Body of pancreas (tissue), 4 donors: ENCODE results near the gene ANKRD33B.

Experiments
- POLR2A ChIP-seq, 3 donors: fragments of 450-650 bp; IDR thresholded peaks; one replicate each; pipeline ENCODE4 v1.6.1; 2016; ENCODE audit warnings: antibody characterized with exemption in 3 of 3, mild to moderate bottlenecking in 2 of 3
- TF ChIP-seq, protein P1 (sequence below), 7 experiments: fragments of 450-650 bp in 4 of 7; fragments of 200-600 bp in 3 of 7; sonication (generic) in 3 of 7; IDR thresholded peaks; one replicate each; pipeline ENCODE4 v1.5.1; 2016 to 2019; ENCODE audit warnings: antibody characterized with exemption in 7 of 7

DNA sequence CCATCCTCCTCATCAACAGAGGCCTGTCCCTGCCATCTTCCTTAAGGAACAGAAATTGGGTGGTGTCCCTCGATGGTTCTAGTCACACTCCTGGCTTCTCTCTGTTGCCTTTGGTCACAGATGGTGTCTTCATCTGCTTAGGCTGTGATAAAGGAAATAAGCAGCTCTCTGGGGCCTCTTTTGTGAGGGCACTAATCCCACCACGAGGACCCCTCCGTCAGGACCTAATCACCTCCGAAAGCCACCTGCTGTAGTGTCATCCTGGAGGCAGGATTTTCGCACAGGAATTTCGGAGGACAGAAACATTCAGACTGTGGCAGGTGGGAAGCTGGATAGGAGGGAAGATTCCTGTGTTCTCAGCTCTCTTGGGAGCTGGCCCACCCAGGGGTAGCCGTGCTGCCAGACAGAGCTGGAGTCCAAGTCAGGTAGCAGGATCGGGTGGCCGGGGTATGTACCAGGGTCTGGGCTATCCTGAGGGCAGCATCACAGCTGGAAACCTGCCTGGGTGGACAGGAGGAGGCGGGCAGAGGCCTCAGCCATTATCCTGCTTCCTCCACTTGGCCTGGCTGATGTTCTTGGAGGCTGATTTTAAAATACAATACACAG lies 59.5 kb downstream of the ANKRD33B start:
- TF ChIP-seq, protein P1, sequence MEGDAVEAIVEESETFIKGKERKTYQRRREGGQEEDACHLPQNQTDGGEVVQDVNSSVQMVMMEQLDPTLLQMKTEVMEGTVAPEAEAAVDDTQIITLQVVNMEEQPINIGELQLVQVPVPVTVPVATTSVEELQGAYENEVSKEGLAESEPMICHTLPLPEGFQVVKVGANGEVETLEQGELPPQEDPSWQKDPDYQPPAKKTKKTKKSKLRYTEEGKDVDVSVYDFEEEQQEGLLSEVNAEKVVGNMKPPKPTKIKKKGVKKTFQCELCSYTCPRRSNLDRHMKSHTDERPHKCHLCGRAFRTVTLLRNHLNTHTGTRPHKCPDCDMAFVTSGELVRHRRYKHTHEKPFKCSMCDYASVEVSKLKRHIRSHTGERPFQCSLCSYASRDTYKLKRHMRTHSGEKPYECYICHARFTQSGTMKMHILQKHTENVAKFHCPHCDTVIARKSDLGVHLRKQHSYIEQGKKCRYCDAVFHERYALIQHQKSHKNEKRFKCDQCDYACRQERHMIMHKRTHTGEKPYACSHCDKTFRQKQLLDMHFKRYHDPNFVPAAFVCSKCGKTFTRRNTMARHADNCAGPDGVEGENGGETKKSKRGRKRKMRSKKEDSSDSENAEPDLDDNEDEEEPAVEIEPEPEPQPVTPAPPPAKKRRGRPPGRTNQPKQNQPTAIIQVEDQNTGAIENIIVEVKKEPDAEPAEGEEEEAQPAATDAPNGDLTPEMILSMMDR (IDR thresholded peaks at IDR 0.05): no peak
- TF ChIP-seq POLR2A (IDR thresholded peaks at IDR 0.05): no peak
